NCI-H2107 treated with DMSO at 0.1 percent for 48 hours (cell line): ENCODE measurements around the gene LTBR.

Experiments used
- DNase-seq: peaks from one replicate; lab custom pipeline; 2025; ENCODE audit not compliant: unreplicated experiment; lab: John Stamatoyannopoulos, UW

Gene LTBR

GRCh38 chr12:6380141-6381121, 3.5 kb upstream of the LTBR start:
- no peak for DNase-seq

DNA sequence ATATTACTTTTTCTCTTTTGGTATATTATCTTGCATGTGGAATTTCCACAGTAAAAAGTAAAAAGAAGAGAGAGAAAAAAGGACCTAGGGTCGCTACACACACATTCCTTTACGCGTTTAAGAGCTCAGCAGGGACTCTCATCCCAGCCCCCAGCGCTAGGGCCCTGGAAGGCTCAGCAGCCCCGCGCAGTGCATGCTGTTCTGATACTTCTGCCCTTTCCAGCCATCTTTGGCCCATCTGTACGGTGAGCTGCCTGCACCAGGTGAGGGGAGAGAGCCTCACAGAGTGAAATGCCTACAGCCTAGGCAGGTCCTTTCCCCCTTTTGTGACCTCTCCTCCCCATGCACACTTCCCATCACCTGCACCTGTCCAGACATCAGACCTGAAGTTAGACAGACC, 1.6 kb upstream of the LTBR start:
- DNase-seq, result no peak

- no peak for DNase-seq
Observed at GRCh38 chr12:6382982-6383381, 980 bp upstream of the LTBR start.

- no peak for DNase-seq
Observed at GRCh38 chr12:6384499-6385436, 806 bp downstream of the LTBR start.

GRCh38 chr12:6386038-6386437, 2.1 kb downstream of the LTBR start:
- DNase-seq, result no peak

DNA sequence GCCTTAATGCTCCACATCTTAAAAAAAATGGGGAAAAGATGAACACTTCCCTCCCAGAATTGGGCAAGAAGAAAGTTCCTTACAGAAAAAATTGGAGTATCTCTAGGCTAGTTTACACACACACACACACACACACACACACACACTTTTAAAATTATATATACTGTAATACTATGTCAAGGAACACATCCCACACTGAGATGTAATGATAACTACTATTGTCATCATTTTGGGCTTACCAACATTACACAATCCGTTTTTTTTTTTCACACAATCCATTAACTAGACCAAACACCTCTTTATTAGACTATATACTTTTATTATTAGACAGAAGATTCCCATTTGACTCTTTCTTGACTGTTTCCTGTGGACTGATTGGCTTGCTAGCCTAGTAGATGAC, 2.5 kb downstream of the LTBR start:
- no peak for DNase-seq

GRCh38 chr12:6387541-6387940, 3.6 kb downstream of the LTBR start:
- DNase-seq, result no peak

DNA sequence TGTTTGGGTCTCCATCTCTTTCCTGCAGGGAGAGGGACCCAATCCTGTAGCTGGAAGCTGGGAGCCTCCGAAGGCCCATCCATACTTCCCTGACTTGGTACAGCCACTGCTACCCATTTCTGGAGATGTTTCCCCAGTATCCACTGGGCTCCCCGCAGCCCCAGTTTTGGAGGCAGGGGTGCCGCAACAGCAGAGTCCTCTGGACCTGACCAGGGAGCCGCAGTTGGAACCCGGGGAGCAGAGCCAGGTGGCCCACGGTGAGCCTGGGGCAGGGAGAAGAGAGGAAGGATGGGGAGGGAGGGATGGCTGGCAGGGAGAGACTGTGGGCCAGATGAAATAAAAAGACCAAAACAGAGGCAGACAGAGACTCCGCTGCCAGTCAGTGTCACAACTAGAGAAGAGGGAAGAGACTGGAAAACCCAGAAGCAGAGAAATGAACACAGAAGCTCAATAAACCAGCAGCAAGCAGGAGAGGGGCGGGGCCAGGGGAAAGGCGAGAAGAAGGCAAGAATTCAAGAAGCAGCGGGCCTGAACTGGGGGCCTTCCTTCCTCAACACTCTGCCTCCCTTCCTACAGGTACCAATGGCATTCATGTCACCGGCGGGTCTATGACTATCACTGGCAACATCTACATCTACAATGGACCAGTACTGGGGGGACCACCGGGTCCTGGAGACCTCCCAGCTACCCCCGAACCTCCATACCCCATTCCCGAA, 6.3 kb downstream of the LTBR start:
- no peak for DNase-seq

- DNase-seq, result no peak
Observed at GRCh38 chr12:6391013-6391412, 7.1 kb downstream of the LTBR start.

GRCh38 chr12:6392504-6392903, 8.5 kb downstream of the LTBR start:
- no peak for DNase-seq

- no peak for DNase-seq
Observed at GRCh38 chr12:6393109-6393508, 9.1 kb downstream of the LTBR start.

DNA sequence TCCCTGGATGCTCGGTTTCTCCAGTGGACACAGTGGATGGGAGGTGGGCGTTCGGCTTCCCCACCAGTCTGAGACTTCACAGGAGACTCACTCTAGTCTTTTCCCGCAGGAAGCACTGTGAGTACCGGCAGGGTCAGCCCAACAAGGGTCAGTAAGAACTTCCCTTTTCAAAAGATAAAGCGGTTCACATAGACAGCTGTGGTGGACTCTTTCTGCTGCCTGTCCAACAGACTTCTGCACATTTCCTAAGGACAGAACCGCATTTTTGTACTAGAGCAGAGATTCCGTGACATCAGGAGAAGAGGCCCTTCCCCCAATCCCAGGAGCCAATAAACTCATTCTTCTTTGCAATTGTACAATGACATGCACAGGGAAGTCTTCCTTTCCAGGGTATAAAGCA, 10.4 kb downstream of the LTBR start:
- DNase-seq, result no peak

- DNase-seq, result no peak
Observed at GRCh38 chr12:6396031-6396430, 12.1 kb downstream of the LTBR start.

DNA sequence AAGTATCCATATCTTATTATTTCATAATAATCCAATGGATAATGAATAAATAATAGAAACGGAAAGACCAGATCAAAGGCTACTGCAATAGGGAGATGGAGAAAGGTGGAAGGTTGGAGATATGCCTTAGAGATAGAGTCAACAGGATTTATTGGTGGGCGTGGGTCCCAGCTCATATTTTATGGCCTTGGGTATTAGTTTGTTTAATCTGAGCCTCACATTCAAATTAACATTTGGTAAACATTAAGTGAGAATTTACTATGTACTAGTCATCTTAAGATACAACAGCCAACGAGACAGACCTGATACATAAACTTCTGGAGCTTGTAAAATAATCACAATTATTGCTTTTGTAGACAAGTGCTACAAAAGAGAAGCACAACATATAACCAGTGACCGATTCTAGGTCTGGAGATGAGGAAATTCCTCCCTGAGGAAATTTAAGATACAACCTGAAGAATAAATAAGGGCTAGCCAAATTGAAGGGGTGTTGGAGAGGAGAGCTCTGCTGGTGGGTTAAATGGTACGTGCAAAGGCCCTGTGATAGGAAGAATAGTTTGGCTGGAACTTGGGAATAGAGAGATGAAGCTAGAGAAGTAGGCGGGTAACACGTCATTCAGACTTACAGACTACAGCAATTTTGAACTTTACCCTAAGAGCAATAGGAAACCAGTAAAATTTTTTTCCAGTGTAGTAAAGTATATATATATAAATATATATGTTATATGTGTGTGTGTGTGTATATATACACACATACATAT, 16.1 kb downstream of the LTBR start:
- DNase-seq, result no peak

DNA sequence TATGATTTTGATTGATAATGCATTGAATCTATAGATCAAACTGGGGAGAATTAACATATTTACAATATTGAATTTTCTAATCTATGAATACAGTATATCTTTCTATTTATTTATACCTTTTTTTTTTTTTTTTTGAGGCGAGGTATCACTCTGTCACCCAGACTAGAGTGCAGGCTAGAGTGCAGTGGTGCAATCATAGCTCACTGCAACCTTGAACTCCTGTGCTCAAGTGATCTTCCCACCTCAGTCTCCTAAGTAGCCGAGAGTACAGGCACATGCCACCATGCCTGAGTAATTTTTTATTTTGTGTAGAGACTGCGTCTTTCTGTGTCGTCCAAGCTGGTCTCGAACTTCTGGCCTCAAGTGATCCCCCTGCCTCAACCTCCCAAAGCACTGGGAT, 20.4 kb downstream of the LTBR start:
- DNase-seq, result no peak

- DNase-seq, result no peak
Observed at GRCh38 chr12:6405963-6406362, 22.0 kb downstream of the LTBR start.

DNA sequence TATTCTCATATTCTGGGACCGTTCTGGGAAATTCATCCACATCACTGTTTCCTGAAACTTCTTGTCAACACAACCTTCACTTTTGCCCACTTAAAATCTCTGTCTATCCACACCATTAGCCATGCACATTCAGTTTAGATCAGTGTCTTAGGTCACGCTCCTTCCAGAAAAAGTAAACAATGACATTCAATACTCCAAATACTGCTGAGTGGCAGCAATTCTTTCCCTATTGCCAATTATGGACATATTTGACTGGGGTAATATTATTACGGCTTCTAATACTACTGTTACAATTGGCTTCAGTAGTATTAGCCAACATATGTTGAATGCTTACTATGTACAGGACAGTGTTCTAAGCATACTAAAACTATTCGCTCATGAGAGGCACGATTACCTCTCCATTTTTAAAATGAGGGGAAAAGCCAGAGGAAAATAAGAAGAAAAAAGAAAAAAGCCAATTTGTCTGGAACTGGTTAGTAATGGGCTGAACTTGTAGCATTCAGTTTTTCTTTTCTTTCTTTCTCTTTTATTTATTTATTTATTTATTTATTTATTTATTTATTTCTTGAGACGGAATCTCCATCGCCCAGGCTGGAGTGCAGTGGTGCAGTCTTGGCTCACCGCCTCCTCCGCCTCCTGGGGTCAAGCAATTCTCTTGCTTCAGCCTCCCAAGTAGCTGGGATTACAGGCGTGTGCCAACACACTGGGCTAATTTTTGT, 23.4 kb downstream of the LTBR start:
- DNase-seq, result no peak

- DNase-seq, result no peak
Observed at GRCh38 chr12:6416596-6416995, 32.6 kb downstream of the LTBR start.

GRCh38 chr12:6418796-6419195, 34.8 kb downstream of the LTBR start:
- no peak for DNase-seq

GRCh38 chr12:6420364-6420763, 36.4 kb downstream of the LTBR start:
- DNase-seq, result no peak
